Measurements from ENCODE around the gene LYPD5.

The LYPD5 gene

GRCh38 chr19:43802216-43802951 lies at the start of gene LYPD5:
LYPD5 (minus strand) TSS chr19:43802447; CDS start chr19:43802380, 67 bp downstream.
- TF ChIP-seq CTCF (IDR thresholded peaks at IDR 0.05) = no peak

GRCh38 chr19:43848821-43849220 lies 46.6 kb upstream of the LYPD5 start:
- no peak for TF ChIP-seq CTCF (IDR thresholded peaks at IDR 0.05)

GRCh38 chr19:43847884-43848283 lies 45.6 kb upstream of the LYPD5 start:
- no peak for TF ChIP-seq CTCF (IDR thresholded peaks at IDR 0.05)

- TF ChIP-seq CTCF (IDR thresholded peaks at IDR 0.05) = no peak
Observed at GRCh38 chr19:43847246-43847645, 45.0 kb upstream of the LYPD5 start.

DNA sequence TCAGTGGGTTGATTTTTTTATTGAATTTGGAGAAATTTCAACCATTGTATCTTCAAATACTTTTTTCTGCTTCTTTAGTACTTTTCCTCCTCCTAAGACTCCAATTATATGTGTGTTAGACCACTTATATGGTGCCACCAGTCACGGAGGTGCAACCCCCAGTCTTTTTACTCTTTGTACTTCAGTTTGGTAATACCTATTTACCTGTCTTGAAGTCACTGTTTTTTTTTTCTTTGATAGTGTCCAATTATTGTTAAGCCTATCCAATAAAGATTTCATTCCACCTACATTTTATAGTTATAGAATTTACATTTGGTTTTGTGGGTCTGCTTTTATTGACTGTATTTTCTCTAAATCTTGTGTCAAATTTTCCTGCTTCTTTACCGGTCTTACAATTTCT lies 39.8 kb upstream of the LYPD5 start:
- no peak for TF ChIP-seq CTCF (IDR thresholded peaks at IDR 0.05)

DNA sequence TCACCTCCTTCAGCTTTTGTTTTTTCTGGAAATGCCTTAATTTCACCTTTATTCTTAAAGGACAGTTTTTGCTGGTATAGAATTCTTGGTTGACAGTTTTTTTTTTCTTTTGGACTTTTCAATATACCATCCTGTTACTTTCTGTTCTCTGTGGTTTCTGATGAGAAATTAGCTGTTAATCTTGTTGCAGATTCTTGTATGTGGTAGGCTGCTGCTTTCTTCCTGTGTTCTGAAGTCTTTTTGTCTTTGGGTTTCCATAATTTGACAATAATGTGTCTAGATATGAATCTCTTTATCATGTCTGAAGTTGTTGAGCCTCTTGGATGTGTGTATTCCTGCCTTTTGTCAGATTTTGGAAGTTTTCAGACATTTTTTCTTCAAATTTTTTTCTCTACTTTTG lies 36.9 kb upstream of the LYPD5 start:
- TF ChIP-seq CTCF (IDR thresholded peaks at IDR 0.05) = no peak

GRCh38 chr19:43826787-43827754 lies 24.8 kb upstream of the LYPD5 start, which contains the start of gene ZNF283:
ZNF283 (plus strand) TSS chr19:43827321; CDS start chr19:43833505, 6,184 bp downstream.
- no peak for TF ChIP-seq CTCF (IDR thresholded peaks at IDR 0.05)

Measured in LNCAP (cell line).